Epithelial cell of umbilical artery (primary cell): ENCODE results near the gene KCNMB1. TPM values are rescaled to one million over a fixed set of nuclear protein-coding genes. Genes with fewer than 3 reads are reported as not detected.

Experiments
- total RNA-seq: library from RNA; depleted of rRNA; stranded (reverse); fragments of >200 nt; gene quantifications from 2 replicates; pipeline ENCODE4 v1.2.3, GENCODE V29; 2014

KCNMB1 gene, protein sequence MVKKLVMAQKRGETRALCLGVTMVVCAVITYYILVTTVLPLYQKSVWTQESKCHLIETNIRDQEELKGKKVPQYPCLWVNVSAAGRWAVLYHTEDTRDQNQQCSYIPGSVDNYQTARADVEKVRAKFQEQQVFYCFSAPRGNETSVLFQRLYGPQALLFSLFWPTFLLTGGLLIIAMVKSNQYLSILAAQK
- 0.32 and 0.91 TPM in 2 replicates for total RNA-seq

GRCh38 chr5:170388818-170389549 lies at the start of gene KCNMB1:
KCNMB1 (minus strand) TSS chr5:170389367; CDS start chr5:170385447, 3,920 bp downstream.

Other genes starting within 250 kb of the KCNMB1 start
- not detected in 2 replicates for gene C5orf58, start 156.4 kb downstream of the KCNMB1 start, total RNA-seq
- 3.6 and 4.7 TPM in 2 replicates for gene LCP2, start 91.6 kb downstream of the KCNMB1 start, total RNA-seq
- not detected in 2 replicates for gene KCNIP1, start 114.7 kb upstream of the KCNMB1 start, total RNA-seq